Measurements from ENCODE around the gene AUNIP.

DNA sequence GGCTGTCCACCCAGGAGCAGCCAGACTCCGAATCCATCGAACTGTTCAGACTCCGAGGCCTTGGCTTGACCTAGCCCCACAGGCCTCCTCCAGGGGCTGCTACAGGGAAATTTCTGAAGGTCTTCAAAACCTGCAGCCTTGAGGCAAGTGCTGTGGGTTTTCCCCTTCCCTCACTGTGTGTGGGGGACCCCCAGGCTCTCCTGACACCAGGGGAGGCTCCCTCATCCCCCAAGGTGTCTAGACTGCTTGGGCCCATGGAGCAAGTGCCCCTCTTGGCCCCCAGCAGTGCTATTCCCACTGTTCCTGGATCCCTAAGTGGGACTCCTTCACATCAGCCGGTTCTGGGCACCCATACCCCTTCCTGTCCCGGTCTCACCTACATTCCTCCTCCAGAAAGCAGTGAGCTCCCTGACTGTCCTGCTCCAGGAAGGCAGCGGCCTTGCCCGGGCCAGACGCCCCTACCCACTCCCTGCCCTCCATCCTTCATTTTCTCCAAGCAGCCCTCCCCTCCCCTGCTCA, 15.4 kb upstream of the AUNIP start:
- TF ChIP-seq, protein P1, sequence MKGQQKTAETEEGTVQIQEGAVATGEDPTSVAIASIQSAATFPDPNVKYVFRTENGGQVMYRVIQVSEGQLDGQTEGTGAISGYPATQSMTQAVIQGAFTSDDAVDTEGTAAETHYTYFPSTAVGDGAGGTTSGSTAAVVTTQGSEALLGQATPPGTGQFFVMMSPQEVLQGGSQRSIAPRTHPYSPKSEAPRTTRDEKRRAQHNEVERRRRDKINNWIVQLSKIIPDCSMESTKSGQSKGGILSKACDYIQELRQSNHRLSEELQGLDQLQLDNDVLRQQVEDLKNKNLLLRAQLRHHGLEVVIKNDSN (IDR thresholded peaks at IDR 0.05) = no peak
- TF ChIP-seq REST (IDR thresholded peaks at IDR 0.05; ENCODE audit: low read depth) (no peak), YY1 (IDR thresholded peaks at IDR 0.05; ENCODE audit: low read depth) (no peak), FOXM1 (IDR thresholded peaks at IDR 0.05; ENCODE audit: borderline replicate concordance, low read depth) (no peak), EGR1 (IDR thresholded peaks at IDR 0.05) (no peak), EP300 (IDR thresholded peaks at IDR 0.05; ENCODE audit: borderline replicate concordance) (no peak), RAD21 (IDR thresholded peaks at IDR 0.05; ENCODE audit: low read depth) (no peak), CREB1 (IDR thresholded peaks at IDR 0.05; ENCODE audit: low read depth) (no peak)
- TF ChIP-seq, protein P2, sequence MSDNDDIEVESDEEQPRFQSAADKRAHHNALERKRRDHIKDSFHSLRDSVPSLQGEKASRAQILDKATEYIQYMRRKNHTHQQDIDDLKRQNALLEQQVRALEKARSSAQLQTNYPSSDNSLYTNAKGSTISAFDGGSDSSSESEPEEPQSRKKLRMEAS (IDR thresholded peaks at IDR 0.05) = no peak
